ENCODE data around the gene SUMO4.

SUMO4 gene

DNA sequence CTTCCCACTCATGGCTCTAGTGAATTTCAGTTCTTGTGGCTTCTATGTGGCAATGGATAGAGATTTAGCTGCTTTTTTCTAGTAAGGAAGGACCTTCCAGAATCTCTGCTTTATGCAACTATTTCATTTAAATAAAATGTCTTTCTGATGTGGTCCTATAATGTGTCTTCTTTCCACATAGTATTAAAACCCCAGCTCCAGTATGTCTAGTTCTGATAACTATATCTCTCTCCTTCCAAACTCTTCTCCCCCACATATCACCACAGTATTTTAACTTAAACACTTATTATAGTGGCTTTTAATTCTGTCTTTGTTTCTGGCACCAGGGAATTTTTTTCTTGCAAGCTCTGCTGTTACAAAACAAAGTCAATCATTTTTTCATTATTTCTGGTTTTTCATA, 40.6 kb upstream of the SUMO4 start:
- no peaks in the 10 kb centered on the region for H3K36me3 ChIP-seq (ENCODE audit: low read depth)
- no peaks in the 10 kb centered on the region for H3K27me3 ChIP-seq (ENCODE audit: insufficient read depth, poor library complexity, severe bottlenecking)
- H3K9me3 ChIP-seq (ENCODE audit: severe bottlenecking) = peaks cover 5% of the 10 kb centered on the region
- peaks cover 18% of the 10 kb centered on the region for H3K4me1 ChIP-seq (ENCODE audit: insufficient read depth, poor library complexity, severe bottlenecking)
- H3K27ac ChIP-seq (ENCODE audit: poor library complexity, severe bottlenecking) = no peak overlapping the region
- ATAC-seq (ENCODE audit: low read depth) (no peak), DNase-seq (ENCODE audit: low spot score) (no peak)
- no peak overlapping the region for H3K4me3 ChIP-seq (ENCODE audit: severe bottlenecking)
- TF ChIP-seq, protein P1, sequence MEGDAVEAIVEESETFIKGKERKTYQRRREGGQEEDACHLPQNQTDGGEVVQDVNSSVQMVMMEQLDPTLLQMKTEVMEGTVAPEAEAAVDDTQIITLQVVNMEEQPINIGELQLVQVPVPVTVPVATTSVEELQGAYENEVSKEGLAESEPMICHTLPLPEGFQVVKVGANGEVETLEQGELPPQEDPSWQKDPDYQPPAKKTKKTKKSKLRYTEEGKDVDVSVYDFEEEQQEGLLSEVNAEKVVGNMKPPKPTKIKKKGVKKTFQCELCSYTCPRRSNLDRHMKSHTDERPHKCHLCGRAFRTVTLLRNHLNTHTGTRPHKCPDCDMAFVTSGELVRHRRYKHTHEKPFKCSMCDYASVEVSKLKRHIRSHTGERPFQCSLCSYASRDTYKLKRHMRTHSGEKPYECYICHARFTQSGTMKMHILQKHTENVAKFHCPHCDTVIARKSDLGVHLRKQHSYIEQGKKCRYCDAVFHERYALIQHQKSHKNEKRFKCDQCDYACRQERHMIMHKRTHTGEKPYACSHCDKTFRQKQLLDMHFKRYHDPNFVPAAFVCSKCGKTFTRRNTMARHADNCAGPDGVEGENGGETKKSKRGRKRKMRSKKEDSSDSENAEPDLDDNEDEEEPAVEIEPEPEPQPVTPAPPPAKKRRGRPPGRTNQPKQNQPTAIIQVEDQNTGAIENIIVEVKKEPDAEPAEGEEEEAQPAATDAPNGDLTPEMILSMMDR (IDR thresholded peaks at IDR 0.05; ENCODE audit: poor library complexity, severe bottlenecking) = no peak

DNA sequence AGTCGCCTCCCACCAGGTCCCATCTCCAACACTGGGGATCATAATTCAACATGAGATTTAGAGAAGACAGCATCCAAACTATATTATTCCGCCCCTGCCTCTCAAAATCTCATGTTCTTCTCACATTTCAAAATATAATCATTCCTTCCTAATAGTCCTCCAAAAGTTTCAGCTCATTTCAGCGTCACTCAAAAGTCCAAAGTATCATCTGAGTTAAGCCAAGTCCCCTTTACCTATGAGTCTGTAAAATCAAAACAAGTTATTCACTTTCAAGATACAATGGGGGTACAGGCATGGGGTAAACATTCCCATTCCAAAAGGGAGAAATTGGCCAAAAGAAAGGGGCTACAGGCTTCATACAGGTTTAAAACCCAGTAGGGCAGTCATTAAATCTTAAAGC, 39.5 kb upstream of the SUMO4 start:
- Histone ChIP-seq H3K4me3 (ENCODE audit: severe bottlenecking) (no peak overlapping the region), H3K27ac (ENCODE audit: poor library complexity, severe bottlenecking) (no peak overlapping the region), H3K27me3 (ENCODE audit: insufficient read depth, poor library complexity, severe bottlenecking) (no peaks in the 10 kb centered on the region), H3K4me1 (ENCODE audit: insufficient read depth, poor library complexity, severe bottlenecking) (peaks cover 18% of the 10 kb centered on the region), H3K36me3 (ENCODE audit: low read depth) (no peaks in the 10 kb centered on the region; the same call in 1 of the 2 replicates), H3K9me3 (ENCODE audit: severe bottlenecking) (peaks cover 5% of the 10 kb centered on the region)
- TF ChIP-seq, protein P1 (IDR thresholded peaks at IDR 0.05; ENCODE audit: poor library complexity, severe bottlenecking) = no peak
- no peak for ATAC-seq (ENCODE audit: low read depth)
- DNase-seq (ENCODE audit: low spot score) = no peak

DNA sequence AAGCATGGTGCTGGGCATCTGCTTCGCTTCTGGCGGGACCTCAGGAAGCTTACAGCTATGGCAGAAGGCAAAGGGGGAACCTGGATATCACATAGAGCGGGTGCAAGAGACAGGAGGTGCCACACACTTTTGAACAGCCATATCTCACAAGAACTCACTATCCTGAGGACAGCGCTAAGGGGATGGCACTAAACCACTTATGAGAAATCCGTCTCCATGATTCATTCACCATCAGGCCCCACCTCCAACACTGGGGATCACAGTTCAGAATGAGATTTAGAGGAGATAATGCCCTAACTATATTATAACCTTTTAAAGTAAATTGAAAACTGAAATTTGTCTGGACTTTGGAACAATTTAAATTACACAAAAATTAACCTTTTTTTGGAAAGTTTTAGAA, 37.8 kb upstream of the SUMO4 start:
- Histone ChIP-seq H3K4me3 (ENCODE audit: severe bottlenecking) (no peak overlapping the region), H3K36me3 (ENCODE audit: low read depth) (peaks cover 4% of the 10 kb centered on the region), H3K27me3 (ENCODE audit: insufficient read depth, poor library complexity, severe bottlenecking) (no peaks in the 10 kb centered on the region), H3K4me1 (ENCODE audit: insufficient read depth, poor library complexity, severe bottlenecking) (peaks cover 18% of the 10 kb centered on the region), H3K9me3 (ENCODE audit: severe bottlenecking) (peaks cover 5% of the 10 kb centered on the region), H3K27ac (ENCODE audit: poor library complexity, severe bottlenecking) (peak overlapping the region; percentile 9)
- TF ChIP-seq, protein P1 (IDR thresholded peaks at IDR 0.05; ENCODE audit: poor library complexity, severe bottlenecking) = no peak
- ATAC-seq (ENCODE audit: low read depth) = peak; percentile 52; the same call in 1 of the 3 replicates
- DNase-seq (ENCODE audit: low spot score) = no peak

DNA sequence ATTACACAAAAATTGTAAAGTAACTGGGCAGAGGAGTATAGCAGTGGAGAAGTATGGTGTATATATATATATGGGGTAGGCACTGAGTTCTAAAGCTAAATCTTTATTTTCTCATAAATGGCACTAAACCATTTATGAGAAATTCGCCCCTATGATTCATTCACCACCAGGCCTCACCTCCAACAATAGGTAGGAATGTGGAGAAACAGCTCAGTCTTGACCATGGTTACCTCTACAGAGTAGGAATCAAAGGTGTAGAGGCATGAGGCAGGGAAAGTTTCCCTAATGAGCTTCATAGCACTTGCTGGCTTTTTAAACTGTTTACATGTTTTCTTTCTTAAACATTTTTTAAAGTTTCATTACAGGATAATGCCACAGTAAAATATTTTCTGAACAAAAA, 36.9 kb upstream of the SUMO4 start:
- peaks cover 5% of the 10 kb centered on the region for H3K9me3 ChIP-seq (ENCODE audit: severe bottlenecking)
- peak overlapping the region; percentile 9 for H3K27ac ChIP-seq (ENCODE audit: poor library complexity, severe bottlenecking)
- H3K36me3 ChIP-seq (ENCODE audit: low read depth) = peaks cover 4% of the 10 kb centered on the region
- H3K4me1 ChIP-seq (ENCODE audit: insufficient read depth, poor library complexity, severe bottlenecking) = peaks cover 18% of the 10 kb centered on the region
- ATAC-seq (ENCODE audit: low read depth) = peak; percentile 98
- no peak overlapping the region for H3K4me3 ChIP-seq (ENCODE audit: severe bottlenecking)
- DNase-seq (ENCODE audit: low spot score) = no peak
- TF ChIP-seq, protein P1 (IDR thresholded peaks at IDR 0.05; ENCODE audit: poor library complexity, severe bottlenecking) = no peak
- no peaks in the 10 kb centered on the region for H3K27me3 ChIP-seq (ENCODE audit: insufficient read depth, poor library complexity, severe bottlenecking)

DNA sequence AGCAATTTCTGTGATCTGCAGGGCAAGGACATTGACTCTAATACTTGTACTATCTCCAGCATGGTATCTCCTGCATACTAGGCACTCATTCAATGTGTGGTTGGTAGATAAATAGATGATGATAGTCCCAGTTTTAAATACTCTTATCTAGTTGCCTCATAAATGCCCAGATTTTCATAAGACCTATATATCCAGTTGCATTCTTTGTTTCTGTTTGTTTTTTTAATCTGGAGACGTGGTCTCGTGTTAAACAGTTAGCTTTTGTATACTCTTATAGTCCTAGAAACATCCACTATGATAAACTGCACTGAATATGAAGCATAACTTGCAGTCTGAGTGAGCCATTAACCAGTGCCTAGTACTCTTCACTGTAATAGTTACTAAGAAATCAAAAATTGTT, 35.5 kb upstream of the SUMO4 start:
- Histone ChIP-seq H3K9me3 (ENCODE audit: severe bottlenecking) (peaks cover 5% of the 10 kb centered on the region), H3K4me3 (ENCODE audit: severe bottlenecking) (no peak overlapping the region), H3K4me1 (ENCODE audit: insufficient read depth, poor library complexity, severe bottlenecking) (peaks cover 18% of the 10 kb centered on the region), H3K27me3 (ENCODE audit: insufficient read depth, poor library complexity, severe bottlenecking) (no peaks in the 10 kb centered on the region), H3K36me3 (ENCODE audit: low read depth) (peaks cover 11% of the 10 kb centered on the region), H3K27ac (ENCODE audit: poor library complexity, severe bottlenecking) (no peak overlapping the region)
- TF ChIP-seq, protein P1 (IDR thresholded peaks at IDR 0.05; ENCODE audit: poor library complexity, severe bottlenecking) = no peak
- DNase-seq (ENCODE audit: low spot score) (no peak), ATAC-seq (ENCODE audit: low read depth) (no peak)

Measured in RWPE2 (cell line).